Measurements from ENCODE around the gene HOXC9. TPM values are rescaled to one million over a fixed set of nuclear protein-coding genes. Genes with fewer than 3 reads are reported as not detected.

HOXC9 gene
- total RNA-seq, 1 donor from 2014 or later = not detected

GRCh38 chr12:53955036-53955775 lies 44.8 kb upstream of the HOXC9 start:
- H3K4me1 ChIP-seq = peaks cover 13% of the 10 kb centered on the region
- H3K9me3 ChIP-seq = no peaks in the 10 kb centered on the region
- intact Hi-C loops (cut with DNase I) = no loop called here
- H3K36me3 ChIP-seq = no peaks in the 10 kb centered on the region
- TF ChIP-seq POLR2AphosphoS5 (IDR thresholded peaks at IDR 0.05; ENCODE audit: insufficient read depth in 1 of 2, low read depth in 1 of 2) (no peak), CTCF (IDR thresholded peaks at IDR 0.05) (no peak), POLR2A (IDR thresholded peaks at IDR 0.05) (no peak)
- no peak overlapping the region for H3K27ac ChIP-seq
- H3K27me3 ChIP-seq = peaks cover 32% of the 10 kb centered on the region
- no peak for DNase-seq (ENCODE audit: extremely low spot score in 2 of 2)
- H3K4me3 ChIP-seq = peak overlapping the region in 1 of 2 donors; percentile 10

GRCh38 chr12:53955776-53956250 lies 44.1 kb upstream of the HOXC9 start:
- H3K27ac ChIP-seq = no peak overlapping the region
- intact Hi-C loops (cut with DNase I) = no loop called here
- TF ChIP-seq POLR2AphosphoS5 (IDR thresholded peaks at IDR 0.05; ENCODE audit: insufficient read depth in 1 of 2, low read depth in 1 of 2) (no peak), CTCF (IDR thresholded peaks at IDR 0.05) (no peak), POLR2A (IDR thresholded peaks at IDR 0.05) (no peak)
- no peak for DNase-seq (ENCODE audit: extremely low spot score in 2 of 2)
- no peak overlapping the region for H3K4me3 ChIP-seq
- H3K9me3 ChIP-seq = no peaks in the 10 kb centered on the region
- peaks cover 32% of the 10 kb centered on the region for H3K27me3 ChIP-seq
- H3K4me1 ChIP-seq = peaks cover 13% of the 10 kb centered on the region
- H3K36me3 ChIP-seq = no peaks in the 10 kb centered on the region

GRCh38 chr12:53956251-53956887 lies 43.6 kb upstream of the HOXC9 start:
- no peaks in the 10 kb centered on the region for H3K36me3 ChIP-seq
- no peak overlapping the region for H3K4me3 ChIP-seq
- H3K27ac ChIP-seq = no peak overlapping the region
- intact Hi-C loops (cut with DNase I) = no loop called here
- no peaks in the 10 kb centered on the region for H3K9me3 ChIP-seq
- H3K27me3 ChIP-seq = peaks cover 32% of the 10 kb centered on the region
- no peak for TF ChIP-seq CTCF (IDR thresholded peaks at IDR 0.05)
- no peak for TF ChIP-seq POLR2A (IDR thresholded peaks at IDR 0.05)
- no peak for TF ChIP-seq POLR2AphosphoS5 (IDR thresholded peaks at IDR 0.05; ENCODE audit: insufficient read depth in 1 of 2, low read depth in 1 of 2)
- H3K4me1 ChIP-seq = peaks cover 11% of the 10 kb centered on the region
- no peak for DNase-seq (ENCODE audit: extremely low spot score in 2 of 2)

GRCh38 chr12:53956914-53957536 lies 42.9 kb upstream of the HOXC9 start:
- TF ChIP-seq POLR2A (IDR thresholded peaks at IDR 0.05) = no peak
- TF ChIP-seq POLR2AphosphoS5 (IDR thresholded peaks at IDR 0.05; ENCODE audit: insufficient read depth in 1 of 2, low read depth in 1 of 2) = no peak
- TF ChIP-seq CTCF (IDR thresholded peaks at IDR 0.05) = no peak
- peaks cover 7% of the 10 kb centered on the region for H3K4me1 ChIP-seq
- H3K36me3 ChIP-seq = no peaks in the 10 kb centered on the region
- intact Hi-C loops (cut with DNase I) = no loop called here
- H3K27ac ChIP-seq = no peak overlapping the region
- H3K27me3 ChIP-seq = peaks cover 30% of the 10 kb centered on the region
- no peaks in the 10 kb centered on the region for H3K9me3 ChIP-seq
- no peak overlapping the region for H3K4me3 ChIP-seq
- no peak for DNase-seq (ENCODE audit: extremely low spot score in 2 of 2)
